GM13977 (cell line): ENCODE measurements around the gene CCDC69.
"Not testable (repeated sequence)": the region's sequence is repeated elsewhere in the genome, so short reads cannot be mapped to it uniquely, and the experiment has no call there.

Experiments
- DNase-seq: peaks from one replicate; pipeline ENCODE4 v3.0.0; 2012; ENCODE audit warnings: low spot score
- CTCF ChIP-seq: IDR thresholded peaks from 2 replicates; pipeline ENCODE4 v1.5.1; 2012; ENCODE audit warnings: mild to moderate bottlenecking, control low read depth; ENCODE audit not compliant: insufficient read depth; ENCODE audit errors: extremely low read depth, missing control alignments
- in situ Hi-C: fragments of 300-500 bp; cut with MboI; formaldehyde crosslinking; loops from one replicate; pipeline ENCODE4 v1.12.0; 2022; ENCODE audit warnings: low sequenced_read_pairs, low pct_unique_long_range_greater_than_20kb, mixed read lengths, inconsistent platforms; ENCODE audit not compliant: unreplicated experiment

CCDC69 gene

GRCh38 chr5:151198861-151199260, 25.0 kb downstream of the CCDC69 start:
- no peak for TF ChIP-seq CTCF
- in situ Hi-C loops = no loop called here
- no peak for DNase-seq

GRCh38 chr5:151197291-151197600, 26.6 kb downstream of the CCDC69 start:
- in situ Hi-C loops, DNase-seq: not testable (repeated sequence)

GRCh38 chr5:151196556-151197290, 27.2 kb downstream of the CCDC69 start:
- DNase-seq = peak; percentile 36
- in situ Hi-C loops = no loop called here
- TF ChIP-seq CTCF = no peak

- in situ Hi-C loops = no loop called here
- TF ChIP-seq CTCF = no peak
- no peak for DNase-seq
Measured at GRCh38 chr5:151195622-151196021, 28.3 kb downstream of the CCDC69 start.

GRCh38 chr5:151192626-151193025, 31.3 kb downstream of the CCDC69 start:
- TF ChIP-seq CTCF = no peak
- in situ Hi-C loops = no loop called here
- DNase-seq = no peak

GRCh38 chr5:151191661-151192060, 32.2 kb downstream of the CCDC69 start:
- in situ Hi-C loops = no loop called here
- TF ChIP-seq CTCF = no peak
- no peak for DNase-seq

GRCh38 chr5:151189151-151189550, 34.7 kb downstream of the CCDC69 start:
- in situ Hi-C loops = no loop called here

More at GRCh38 chr5:151189151-151189550, 34.7 kb downstream of the CCDC69 start:
- no peak for DNase-seq
- TF ChIP-seq CTCF = no peak
